ENCODE data around the gene CRIM1.
"Not testable (repeated sequence)": the region's sequence is repeated elsewhere in the genome, so short reads cannot be mapped to it uniquely, and the experiment has no call there.

CRIM1 gene, protein sequence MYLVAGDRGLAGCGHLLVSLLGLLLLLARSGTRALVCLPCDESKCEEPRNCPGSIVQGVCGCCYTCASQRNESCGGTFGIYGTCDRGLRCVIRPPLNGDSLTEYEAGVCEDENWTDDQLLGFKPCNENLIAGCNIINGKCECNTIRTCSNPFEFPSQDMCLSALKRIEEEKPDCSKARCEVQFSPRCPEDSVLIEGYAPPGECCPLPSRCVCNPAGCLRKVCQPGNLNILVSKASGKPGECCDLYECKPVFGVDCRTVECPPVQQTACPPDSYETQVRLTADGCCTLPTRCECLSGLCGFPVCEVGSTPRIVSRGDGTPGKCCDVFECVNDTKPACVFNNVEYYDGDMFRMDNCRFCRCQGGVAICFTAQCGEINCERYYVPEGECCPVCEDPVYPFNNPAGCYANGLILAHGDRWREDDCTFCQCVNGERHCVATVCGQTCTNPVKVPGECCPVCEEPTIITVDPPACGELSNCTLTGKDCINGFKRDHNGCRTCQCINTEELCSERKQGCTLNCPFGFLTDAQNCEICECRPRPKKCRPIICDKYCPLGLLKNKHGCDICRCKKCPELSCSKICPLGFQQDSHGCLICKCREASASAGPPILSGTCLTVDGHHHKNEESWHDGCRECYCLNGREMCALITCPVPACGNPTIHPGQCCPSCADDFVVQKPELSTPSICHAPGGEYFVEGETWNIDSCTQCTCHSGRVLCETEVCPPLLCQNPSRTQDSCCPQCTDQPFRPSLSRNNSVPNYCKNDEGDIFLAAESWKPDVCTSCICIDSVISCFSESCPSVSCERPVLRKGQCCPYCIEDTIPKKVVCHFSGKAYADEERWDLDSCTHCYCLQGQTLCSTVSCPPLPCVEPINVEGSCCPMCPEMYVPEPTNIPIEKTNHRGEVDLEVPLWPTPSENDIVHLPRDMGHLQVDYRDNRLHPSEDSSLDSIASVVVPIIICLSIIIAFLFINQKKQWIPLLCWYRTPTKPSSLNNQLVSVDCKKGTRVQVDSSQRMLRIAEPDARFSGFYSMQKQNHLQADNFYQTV

GRCh38 chr2:36355151-36355889 is at the start of gene CRIM1:
Gene CRIM1, plus strand, starts transcription at chr2:36355778. Its CDS starts 515 bp downstream, at chr2:36356293.
- DNase-seq (ENCODE audit: low read depth in 2 of 2) = peak in 1 of 2 donors; percentile 37

DNA sequence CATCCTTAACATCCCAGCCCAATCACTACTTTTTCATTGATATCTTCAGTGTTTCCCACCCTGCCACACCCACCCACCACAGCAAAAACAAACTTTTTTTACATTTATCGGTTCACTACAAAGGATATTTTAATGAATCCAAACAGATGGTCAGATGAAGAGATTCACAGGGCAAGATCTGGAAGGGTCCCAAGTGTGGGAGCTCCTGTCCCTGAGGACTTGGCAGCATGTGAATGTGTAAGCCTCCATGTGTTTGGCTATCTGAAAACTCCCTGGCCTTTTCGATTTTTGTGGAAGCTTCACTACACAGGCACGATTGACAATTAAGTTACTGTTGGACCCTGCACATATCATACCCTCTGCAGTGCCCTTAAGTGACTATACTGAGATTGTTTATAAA is 48.1 kb upstream of the CRIM1 start:
- no peak for DNase-seq (ENCODE audit: low read depth in 2 of 2)

DNA sequence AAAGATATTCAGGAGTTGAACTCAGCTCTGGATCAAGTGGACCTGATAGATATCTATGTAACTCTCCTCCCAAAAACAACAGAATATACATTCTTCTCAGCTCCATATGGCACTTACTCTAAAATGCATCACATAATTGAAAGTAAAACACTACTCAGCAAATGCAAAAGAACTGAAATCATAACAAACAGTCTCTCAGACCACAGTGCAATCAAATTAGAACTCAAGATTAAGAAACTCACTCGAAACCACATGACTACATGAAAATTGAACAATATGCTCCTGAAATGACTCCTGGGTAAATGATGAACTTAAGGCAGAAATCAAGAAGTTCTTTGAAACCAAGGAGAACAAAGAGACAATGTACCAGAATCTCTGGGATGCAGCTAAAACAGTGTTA is 45.1 kb upstream of the CRIM1 start:
- not testable (repeated sequence) for DNase-seq (ENCODE audit: low read depth in 2 of 2)

DNA sequence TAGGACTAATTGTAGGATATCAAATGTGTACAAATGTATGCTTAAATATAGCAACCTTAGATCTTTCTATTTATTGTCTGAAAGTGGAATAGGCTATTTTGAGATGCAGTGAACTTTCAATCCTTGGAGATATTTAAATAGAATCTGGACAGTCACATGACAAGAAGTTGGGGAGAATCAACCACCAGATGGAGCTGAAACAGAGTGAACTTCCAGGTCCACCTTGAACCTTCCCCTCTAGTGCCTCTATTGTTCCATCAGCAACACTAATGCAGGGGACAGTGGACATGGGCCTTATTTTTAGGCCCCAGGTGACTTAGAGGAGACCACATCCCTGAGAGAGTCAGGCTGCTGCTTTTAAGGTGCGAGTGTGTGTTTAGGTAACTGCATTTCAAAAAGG is 37.0 kb upstream of the CRIM1 start:
- DNase-seq (ENCODE audit: low read depth in 2 of 2) = no peak

- no peak for DNase-seq (ENCODE audit: low read depth in 2 of 2)
Measured at GRCh38 chr2:36322108-36322507, 33.5 kb upstream of the CRIM1 start.

DNA sequence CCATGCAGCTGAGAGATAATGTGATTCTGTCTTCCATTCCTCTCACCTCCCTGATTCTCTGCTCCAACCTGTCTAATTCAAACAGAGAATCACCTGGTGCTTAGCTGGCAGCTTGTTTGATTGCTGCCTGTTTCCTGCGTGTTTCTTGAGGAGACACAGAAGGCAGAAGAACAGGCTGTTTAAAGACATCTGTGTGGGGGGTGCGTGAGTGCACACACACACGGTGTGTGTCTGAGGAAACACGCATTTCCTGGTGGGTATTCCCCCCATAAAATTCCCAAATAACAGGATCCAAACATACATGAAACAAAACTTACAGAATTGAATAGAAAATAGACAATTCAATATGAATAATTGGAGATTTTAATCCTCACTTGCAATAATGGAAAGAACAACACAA is 29.3 kb upstream of the CRIM1 start:
- DNase-seq (ENCODE audit: low read depth in 2 of 2) = no peak

- DNase-seq (ENCODE audit: low read depth in 2 of 2) = no peak
Measured at GRCh38 chr2:36329251-36329650, 26.3 kb upstream of the CRIM1 start.

DNA sequence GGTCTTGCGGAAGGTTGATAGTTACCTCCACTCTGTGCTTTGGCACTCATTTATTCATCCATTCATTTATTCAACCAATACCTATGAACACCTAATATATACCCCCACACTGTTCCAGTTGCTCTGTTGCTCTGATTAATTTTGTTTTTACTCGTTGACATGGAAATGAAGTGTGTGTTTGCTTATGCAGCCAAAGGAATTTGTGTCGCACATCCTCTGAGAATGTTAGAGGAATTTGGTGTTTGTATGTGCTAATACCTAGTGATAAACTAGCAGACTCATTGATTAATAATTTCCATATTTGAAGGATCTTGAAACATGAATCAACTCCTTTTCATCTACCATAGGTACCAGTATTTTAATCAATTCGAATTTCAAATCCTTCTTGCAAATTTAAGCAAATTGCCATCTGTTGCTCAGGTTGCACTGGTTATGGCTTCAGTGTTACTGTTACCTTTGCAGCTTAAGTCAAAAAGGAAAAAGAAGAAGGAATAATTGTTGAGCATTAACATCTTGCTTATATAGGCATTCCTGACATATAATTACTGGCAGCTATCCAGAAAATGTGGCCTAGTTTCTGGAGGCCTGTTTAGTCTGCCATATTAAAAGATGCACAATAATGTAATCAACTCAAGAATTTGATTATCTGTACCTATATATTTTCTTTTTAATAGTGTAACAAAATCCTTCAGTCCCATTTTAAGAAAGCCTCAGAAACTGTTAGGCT is 25.7 kb upstream of the CRIM1 start:
- DNase-seq (ENCODE audit: low read depth in 2 of 2) = no peak

GRCh38 chr2:36330473-36331395 is 24.8 kb upstream of the CRIM1 start:
- no peak for DNase-seq (ENCODE audit: low read depth in 2 of 2)

DNA sequence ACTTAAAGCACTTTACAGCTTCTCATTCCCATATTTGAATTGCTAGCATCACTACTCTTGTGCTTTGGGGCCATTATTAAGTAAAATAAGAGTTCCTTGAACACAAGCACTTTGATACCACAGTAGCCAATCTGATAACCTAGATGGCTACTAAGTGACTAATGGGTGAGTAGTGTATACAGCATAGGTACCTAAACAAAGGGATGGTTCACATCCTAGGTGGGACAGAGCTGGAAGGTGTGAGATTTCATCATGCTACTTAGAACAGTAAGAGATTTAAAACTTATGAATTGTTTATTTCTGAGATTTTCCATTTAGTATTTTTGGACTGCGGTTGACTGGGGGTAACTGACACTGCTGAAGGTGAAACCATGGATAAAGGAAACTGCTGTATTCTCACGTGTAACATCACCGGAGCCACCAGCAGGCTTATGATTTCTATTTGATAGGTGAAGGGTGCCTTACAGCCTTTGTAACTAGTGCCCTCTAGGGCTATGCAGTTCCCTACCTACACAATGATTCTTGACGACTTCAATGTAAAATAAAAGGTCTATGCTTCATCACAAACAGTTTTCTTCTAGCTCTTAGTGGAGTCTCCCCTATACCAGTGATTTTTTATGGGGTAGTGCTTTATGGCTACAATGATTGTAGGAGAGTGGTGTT is 22.1 kb upstream of the CRIM1 start:
- no peak for DNase-seq (ENCODE audit: low read depth in 2 of 2)

DNA sequence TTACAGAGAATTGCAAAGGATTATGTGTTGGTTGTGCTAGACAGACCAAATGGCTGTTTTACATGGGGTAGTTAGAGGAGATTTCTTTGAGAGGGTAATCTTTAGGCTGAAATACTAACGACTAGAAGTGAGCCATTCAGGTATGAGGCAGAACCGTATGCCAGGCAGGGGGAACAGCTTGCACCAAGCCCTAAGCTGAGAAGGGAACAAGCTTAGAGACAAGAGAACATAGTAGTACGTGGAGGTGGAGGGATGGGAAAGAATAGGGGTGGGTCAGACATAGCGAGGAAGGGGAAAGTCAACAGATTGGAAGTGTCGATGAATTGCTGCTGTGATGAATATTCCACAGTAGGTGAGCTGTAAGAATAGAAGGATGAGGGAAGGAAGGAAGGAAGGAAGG is 20.0 kb upstream of the CRIM1 start:
- DNase-seq (ENCODE audit: low read depth in 2 of 2) = no peak

DNA sequence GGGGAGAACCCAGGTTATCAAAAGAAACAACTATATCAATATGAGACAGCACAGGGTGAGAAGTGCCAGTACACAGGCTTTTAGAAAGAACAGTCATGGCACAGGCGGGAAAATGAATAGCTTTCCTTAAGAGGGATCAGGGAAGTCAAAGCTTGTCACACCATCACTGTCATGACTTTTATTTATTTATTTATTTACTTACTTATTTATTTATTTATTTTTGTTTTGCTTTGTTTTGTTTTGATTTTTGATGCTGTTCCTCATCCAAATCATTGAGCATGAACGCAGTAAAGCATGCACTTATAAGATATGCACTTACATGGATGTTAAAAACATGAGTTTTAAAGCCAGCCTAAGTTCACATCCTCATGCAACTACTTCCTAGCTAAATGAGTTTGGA is 19.3 kb upstream of the CRIM1 start:
- no peak for DNase-seq (ENCODE audit: low read depth in 2 of 2)

DNA sequence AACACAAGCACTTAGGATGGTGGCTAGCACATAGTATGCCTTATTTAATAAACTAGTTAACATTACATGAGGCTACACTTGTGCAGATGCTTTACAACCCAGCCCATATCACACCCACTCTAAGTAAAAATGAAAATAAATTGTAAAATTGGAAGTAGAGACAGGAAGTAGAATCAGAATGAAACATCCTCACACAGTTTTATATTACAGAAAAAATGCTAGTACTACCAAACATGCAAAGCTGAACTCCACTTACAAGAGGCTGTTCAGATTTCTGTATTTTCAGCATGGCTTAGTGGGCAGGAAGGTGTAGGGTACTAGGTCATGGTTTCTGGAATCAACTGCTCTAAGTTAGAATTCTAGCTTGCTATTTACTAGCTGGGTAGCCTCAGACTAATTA is 18.2 kb upstream of the CRIM1 start:
- no peak for DNase-seq (ENCODE audit: low read depth in 2 of 2)

- DNase-seq (ENCODE audit: low read depth in 2 of 2) = no peak
Measured at GRCh38 chr2:36338124-36338826, 17.3 kb upstream of the CRIM1 start.

- DNase-seq (ENCODE audit: low read depth in 2 of 2) = no peak
Measured at GRCh38 chr2:36338827-36339145, 16.8 kb upstream of the CRIM1 start.

DNA sequence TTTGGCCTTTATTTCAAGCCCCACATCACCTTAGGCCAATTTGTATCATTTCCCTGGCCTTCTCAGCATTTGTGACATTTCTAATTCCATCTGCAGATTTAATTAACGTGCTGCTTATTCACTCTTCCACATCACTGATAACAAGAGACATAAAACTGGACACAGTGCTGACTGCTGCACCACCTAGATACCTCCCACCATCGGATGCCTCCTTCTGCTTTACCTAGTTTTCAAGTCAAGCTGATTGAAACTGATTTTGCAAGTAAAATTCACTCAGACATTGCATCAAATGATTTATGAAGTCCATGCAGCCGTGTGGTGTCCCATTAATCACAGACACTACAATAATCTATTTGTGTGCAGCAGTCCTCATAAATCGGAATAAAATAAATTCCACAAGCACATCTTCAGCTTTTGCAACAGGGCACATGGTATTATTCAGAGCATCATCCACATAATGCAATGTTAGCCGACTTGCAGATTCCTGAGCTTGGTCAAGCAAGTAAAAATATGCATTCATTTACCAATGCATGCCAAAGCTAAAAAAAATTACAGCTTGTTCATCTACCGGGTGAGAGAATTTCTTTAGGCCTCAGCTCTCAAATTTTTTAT is 15.9 kb upstream of the CRIM1 start:
- DNase-seq (ENCODE audit: low read depth in 2 of 2) = no peak

- no peak for DNase-seq (ENCODE audit: low read depth in 2 of 2)
Measured at GRCh38 chr2:36343606-36344005, 12.0 kb upstream of the CRIM1 start.

GRCh38 chr2:36348721-36349120 is 6.9 kb upstream of the CRIM1 start:
- DNase-seq (ENCODE audit: low read depth in 2 of 2) = no peak

- no peak for DNase-seq (ENCODE audit: low read depth in 2 of 2)
Measured at GRCh38 chr2:36351291-36351690, 4.3 kb upstream of the CRIM1 start.

Measured in activated CD4-positive, alpha-beta T cell treated with anti-CD3 and anti-CD28 coated beads for 24 hours (primary cell).